ENCODE results near the gene NUP214.
"Not testable (repeated sequence)": the region's sequence is repeated elsewhere in the genome, so short reads cannot be mapped to it uniquely, and the experiment has no call there.

Gene NUP214

GRCh38 chr9:131228988-131229387, 103.6 kb downstream of the NUP214 start:
- no peak for DNase-seq (ENCODE audit: low read depth in 2 of 3, low spot score in 2 of 3)

DNA sequence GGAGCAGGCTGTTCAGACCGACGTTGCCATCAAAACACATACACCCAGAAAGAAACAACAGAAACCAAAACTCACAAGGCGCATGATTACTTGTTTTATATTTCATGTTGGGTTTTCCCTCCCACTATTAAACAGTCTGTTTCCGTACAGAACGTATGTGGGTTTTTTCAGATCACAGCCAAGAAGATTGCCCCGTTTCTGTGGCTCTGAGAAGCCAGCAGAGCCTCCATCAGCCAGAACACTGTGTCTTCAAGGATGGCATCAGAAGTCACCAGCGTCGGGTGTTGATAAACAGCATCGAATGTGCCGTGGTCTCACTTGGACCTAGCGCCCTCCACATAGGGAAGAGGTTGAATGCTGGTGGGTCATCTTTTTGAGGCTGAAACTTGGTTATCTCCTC, 108.2 kb downstream of the NUP214 start:
- DNase-seq (ENCODE audit: low read depth in 2 of 3, low spot score in 2 of 3) = no peak

DNA sequence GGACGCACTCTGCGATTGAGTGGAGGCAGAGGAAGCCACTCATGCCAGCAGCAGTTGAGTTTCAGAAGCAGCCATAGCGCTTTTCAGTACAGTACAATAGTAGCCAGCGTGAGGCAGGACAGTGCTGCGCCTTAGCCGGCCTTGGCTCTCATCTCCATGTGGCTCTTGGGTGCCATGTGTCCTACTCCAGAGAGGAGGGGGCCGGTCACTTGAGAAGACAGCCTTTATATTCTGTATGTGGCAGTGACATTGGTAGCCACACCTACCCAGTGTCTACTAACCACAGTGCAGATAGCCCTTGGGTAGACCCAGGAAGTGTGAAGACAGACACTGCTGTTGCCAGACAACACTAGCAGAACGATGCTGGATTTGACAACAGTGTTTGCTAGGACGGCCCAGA, 108.6 kb downstream of the NUP214 start:
- no peak for DNase-seq (ENCODE audit: low read depth in 2 of 3, low spot score in 2 of 3)

DNA sequence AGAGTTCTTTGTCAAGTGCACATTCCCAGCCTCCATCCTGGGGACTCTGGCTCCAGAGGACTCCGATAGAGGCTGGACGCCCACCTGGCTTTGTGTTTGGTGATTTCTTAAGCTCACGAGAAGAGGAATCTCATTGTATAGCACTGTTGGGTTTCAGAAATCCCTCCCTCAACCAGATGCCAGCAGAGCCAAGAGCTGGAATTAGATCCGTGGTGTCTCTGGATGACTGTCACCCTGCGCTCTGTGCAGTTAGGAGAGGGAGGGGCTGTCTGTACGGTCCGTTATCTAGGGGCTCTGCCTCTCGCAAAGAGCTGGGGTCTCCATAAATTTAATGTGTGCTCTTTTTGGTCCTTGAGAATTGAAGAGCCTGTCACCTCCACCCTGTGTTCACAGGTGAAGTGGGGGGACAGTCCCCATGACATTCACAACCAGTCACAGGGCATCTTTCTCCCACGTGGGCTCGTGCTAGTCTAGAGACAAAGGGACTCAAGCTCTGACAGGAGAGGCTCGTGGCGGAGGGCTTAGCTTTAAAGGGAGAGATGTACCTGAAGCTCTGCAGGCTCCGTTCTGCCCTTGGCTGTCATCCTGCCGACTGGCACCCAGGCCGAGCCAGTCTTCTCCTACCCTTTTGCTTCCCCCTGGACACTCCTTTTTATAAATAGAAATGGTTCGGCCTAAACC, 109.6 kb downstream of the NUP214 start:
- no peak for DNase-seq (ENCODE audit: low read depth in 2 of 3, low spot score in 2 of 3)

DNA sequence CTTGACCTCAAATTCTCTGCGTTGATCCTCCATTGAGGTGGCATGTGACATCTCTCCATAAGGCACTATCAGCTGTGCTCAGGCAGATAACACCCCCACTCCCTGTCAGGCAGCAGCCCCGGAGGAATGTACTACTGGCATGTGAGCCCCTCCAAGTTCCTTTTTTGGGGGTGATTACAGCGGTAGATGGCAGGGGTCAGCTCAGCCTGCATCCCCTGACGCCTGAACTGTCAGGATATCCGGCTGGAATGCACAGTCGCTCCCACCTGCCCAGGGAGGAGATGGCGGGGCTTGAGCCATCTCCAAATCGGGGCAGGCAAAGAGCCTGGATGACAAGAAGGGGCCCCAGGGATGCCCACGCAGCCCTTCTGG, 110.1 kb downstream of the NUP214 start:
- no peak for DNase-seq (ENCODE audit: low read depth in 2 of 3, low spot score in 2 of 3)

- DNase-seq (ENCODE audit: low read depth in 2 of 3, low spot score in 2 of 3) = no peak
These were observed 110.8 kb downstream of the NUP214 start for GRCh38 chr9:131236161-131236560.

DNA sequence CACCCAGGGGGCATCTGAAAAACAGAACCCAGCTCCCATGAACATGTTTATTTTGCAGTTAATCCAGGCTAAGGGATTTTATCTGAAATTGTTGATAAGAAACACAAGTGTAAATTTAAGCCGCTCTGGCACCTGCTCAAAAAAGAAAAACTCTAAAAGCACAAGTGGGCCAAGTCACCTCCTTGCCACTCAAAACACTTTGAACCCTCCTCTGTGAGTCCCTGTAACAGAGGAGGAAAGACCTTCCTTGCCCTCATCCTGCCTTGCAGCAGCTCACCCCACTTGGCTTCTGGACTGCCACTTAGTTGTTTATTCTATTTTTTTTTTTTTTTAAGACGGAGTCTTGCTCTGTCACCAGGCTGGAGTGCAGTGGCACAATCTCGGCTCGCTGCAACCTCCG, 111.4 kb downstream of the NUP214 start:
- DNase-seq (ENCODE audit: low read depth in 2 of 3, low spot score in 2 of 3) = no peak

DNA sequence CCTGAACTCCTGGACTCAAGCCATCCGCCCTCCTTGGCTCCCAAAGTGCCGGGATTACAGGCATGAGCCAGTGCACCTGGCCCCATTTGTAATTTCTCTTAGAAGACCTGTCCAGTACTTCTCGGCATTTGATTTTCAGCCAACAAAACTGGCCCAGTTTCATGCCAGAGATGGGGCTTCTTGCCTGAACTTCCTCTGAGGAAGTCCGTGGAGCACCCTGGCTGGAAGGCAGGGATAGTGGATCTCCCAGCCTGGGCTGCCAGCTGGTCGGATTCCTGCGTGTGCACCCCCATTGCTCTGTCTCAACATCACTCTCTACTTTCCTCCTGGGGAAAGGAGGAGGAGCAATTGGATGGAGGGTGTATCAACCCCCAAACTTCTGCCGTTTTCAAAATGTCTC, 111.9 kb downstream of the NUP214 start:
- DNase-seq (ENCODE audit: low read depth in 2 of 3, low spot score in 2 of 3) = no peak

DNA sequence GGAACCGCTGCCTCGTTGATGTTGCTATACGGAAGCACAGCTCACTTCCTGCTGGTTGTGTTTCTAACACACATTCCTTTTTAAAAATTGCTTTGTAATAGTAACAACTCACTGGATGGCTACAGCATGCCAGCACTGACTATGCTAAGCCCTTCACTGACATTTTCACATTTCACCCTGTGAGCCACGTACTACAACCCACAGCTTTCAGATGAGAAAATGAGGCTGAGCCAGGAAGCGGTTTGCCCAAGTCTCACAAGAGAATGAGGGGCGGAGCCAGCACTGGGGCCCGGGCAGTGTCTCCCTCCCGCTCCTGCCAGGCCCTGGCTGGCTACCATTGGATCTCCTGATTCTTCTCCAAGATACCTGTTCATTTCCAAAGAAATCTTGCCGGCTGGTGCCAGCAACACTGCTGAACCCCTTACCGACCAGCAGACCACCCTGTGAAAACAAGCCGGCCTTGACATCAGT, 112.6 kb downstream of the NUP214 start:
- DNase-seq (ENCODE audit: low read depth in 2 of 3, low spot score in 2 of 3) = peak; percentile 55 to 69 (median 65)

- no peak for DNase-seq (ENCODE audit: low read depth in 2 of 3, low spot score in 2 of 3)
These were observed 113.1 kb downstream of the NUP214 start for GRCh38 chr9:131238402-131239021.

- no peak for DNase-seq (ENCODE audit: low read depth in 2 of 3, low spot score in 2 of 3)
These were observed 114.0 kb downstream of the NUP214 start for GRCh38 chr9:131239161-131239975.

GRCh38 chr9:131240047-131240921, 114.9 kb downstream of the NUP214 start:
- DNase-seq (ENCODE audit: low read depth in 2 of 3, low spot score in 2 of 3) = no peak

GRCh38 chr9:131244331-131244730, 118.9 kb downstream of the NUP214 start:
- not testable (repeated sequence) for DNase-seq (ENCODE audit: low read depth in 2 of 3, low spot score in 2 of 3)

GRCh38 chr9:131246618-131247017, 121.2 kb downstream of the NUP214 start:
- DNase-seq (ENCODE audit: low read depth in 2 of 3, low spot score in 2 of 3) = no peak

- DNase-seq (ENCODE audit: low read depth in 2 of 3, low spot score in 2 of 3) = no peak
These were observed 126.7 kb downstream of the NUP214 start for GRCh38 chr9:131252120-131252519.

- no peak for DNase-seq (ENCODE audit: low read depth in 2 of 3, low spot score in 2 of 3)
These were observed 128.6 kb downstream of the NUP214 start for GRCh38 chr9:131253891-131254491.

- no peak for DNase-seq (ENCODE audit: low read depth in 2 of 3, low spot score in 2 of 3)
These were observed 129.2 kb downstream of the NUP214 start for GRCh38 chr9:131254626-131255025.

GRCh38 chr9:131255676-131256197, 130.4 kb downstream of the NUP214 start:
- DNase-seq (ENCODE audit: low read depth in 2 of 3, low spot score in 2 of 3) = no peak

DNA sequence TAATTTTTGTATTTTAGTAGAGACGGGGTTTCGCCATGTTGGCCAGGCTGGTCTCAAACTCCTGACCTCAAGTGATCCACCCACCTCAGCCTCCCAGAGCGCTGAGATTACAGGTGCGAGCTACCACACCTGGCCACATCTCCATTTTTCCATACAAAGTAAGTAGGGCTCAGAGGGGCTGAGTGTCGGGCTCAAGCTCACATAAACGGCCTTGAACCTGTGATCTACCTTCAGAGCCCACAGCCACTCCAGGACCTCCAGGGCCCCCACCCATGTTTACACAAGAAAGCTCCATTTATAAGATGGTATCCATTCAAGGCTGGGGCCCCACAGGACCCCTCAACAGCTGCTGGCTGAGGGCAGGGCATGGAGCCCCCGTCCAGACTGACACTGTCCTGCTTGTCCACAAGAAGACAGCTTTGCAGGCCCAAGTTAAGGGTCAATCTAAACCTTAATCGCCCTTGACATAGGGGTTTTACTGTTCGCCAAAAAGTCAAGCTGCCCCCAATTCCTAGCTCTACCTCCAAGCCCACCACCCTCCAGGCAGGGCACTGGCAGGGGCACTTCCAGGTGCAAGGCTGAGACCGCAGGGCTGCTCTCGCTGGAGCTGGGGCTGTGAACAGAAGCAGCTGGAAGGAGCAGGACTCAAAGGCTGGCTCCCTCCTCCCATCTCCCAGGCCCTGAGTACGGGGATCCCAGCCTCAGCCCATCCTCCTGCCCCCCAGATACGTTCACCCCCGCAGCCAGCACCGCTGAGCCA, 132.1 kb downstream of the NUP214 start:
- no peak for DNase-seq (ENCODE audit: low read depth in 2 of 3, low spot score in 2 of 3)

- DNase-seq (ENCODE audit: low read depth in 2 of 3, low spot score in 2 of 3) = no peak
These were observed 132.8 kb downstream of the NUP214 start for GRCh38 chr9:131258186-131258585.
